Fibroblast of lung (primary cell): ENCODE results near the gene METTL21C.

Source experiments
- EZH2 ChIP-seq: IDR thresholded peaks from 2 replicates; pipeline ENCODE4 v1.5.1; 2012; ENCODE audit warnings: low read length, control low read depth, mild to moderate bottlenecking; ENCODE audit errors: missing control alignments
- TF ChIP-seq, protein P1 (sequence below), 2 donors: IDR thresholded peaks in 1 of 2; conservative IDR thresholded peaks in 1 of 2; 1 replicate in 1 of 2; 2 replicates in 1 of 2; pipeline ENCODE4 v1.5.1; 2011 to 2012; ENCODE audit warnings: low read length in 2 of 2, control low read depth in 1 of 2, inconsistent platforms in 1 of 2, low read depth in 1 of 2, mild to moderate bottlenecking in 1 of 2

DNA sequence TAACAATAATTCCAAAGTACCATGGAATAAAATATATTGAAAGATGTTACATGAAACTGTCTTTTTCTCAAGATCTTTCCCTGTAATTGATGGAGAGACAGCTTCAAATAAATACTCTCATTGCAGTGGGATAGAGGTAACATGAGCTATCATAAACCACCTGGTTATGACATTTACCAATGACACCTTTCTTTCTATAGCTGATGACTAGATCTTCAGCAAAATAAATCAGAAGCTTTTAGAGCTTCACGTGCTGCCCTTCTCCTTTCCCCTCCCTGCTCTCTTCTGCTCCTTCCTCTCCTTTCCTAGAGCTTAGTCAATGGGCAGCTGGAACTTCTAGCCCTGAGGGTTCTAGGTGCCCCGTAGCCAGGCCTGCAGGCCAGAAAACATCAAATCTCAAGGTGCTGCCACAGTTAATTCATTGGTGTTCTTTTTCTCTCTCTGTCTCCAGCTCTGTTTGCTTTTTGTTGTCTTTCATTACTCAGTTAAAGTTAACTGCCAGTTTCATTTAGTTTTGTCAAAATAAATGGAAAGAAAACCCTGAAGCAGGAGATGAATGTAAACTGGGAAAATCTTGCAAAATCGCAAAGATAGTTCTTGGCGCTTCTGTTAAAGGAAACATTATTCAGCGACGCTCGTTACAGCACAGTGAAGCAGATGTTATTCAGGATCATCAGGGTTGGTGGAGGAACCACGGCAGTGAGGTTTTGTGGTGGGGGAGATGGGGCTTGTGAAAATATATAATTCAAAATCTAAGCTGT lies 8.3 kb upstream of the METTL21C start:
- TF ChIP-seq, protein P1, sequence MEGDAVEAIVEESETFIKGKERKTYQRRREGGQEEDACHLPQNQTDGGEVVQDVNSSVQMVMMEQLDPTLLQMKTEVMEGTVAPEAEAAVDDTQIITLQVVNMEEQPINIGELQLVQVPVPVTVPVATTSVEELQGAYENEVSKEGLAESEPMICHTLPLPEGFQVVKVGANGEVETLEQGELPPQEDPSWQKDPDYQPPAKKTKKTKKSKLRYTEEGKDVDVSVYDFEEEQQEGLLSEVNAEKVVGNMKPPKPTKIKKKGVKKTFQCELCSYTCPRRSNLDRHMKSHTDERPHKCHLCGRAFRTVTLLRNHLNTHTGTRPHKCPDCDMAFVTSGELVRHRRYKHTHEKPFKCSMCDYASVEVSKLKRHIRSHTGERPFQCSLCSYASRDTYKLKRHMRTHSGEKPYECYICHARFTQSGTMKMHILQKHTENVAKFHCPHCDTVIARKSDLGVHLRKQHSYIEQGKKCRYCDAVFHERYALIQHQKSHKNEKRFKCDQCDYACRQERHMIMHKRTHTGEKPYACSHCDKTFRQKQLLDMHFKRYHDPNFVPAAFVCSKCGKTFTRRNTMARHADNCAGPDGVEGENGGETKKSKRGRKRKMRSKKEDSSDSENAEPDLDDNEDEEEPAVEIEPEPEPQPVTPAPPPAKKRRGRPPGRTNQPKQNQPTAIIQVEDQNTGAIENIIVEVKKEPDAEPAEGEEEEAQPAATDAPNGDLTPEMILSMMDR (conservative IDR thresholded peaks at IDR 0.05 in 1 of 2, IDR thresholded peaks at IDR 0.05 in 1 of 2; ENCODE audit: low read depth in 1 of 2, low read length in 2 of 2) = no peak
- no peak for TF ChIP-seq EZH2
